Stimulated activated CD8-positive, alpha-beta memory T cell treated with anti-CD3 and anti-CD28 coated beads, Interleukin-7, amount 100 ng/mL, for 24 hours (primary cell): ENCODE results near the gene TTC5.
"Not testable (repeated sequence)": the region's sequence is repeated elsewhere in the genome, so short reads cannot be mapped to it uniquely, and the experiment has no call there.

ENCODE experiments used
- DNase-seq: peaks from one replicate; pipeline ENCODE4 v3.0.0-alpha.2; 2020; ENCODE audit warnings: low read depth

Gene TTC5

GRCh38 chr14:20302042-20302755 lies 3.6 kb downstream of the TTC5 start:
- no peak for DNase-seq

- no peak for DNase-seq
Observed at GRCh38 chr14:20295067-20295466, 10.7 kb downstream of the TTC5 start.

- no peak for DNase-seq
Observed at GRCh38 chr14:20294636-20295035, 11.1 kb downstream of the TTC5 start.

- DNase-seq: not testable (repeated sequence)
Observed at GRCh38 chr14:20281998-20282397, 23.8 kb downstream of the TTC5 start.

- not testable (repeated sequence) for DNase-seq
Observed at GRCh38 chr14:20280265-20280664, 25.5 kb downstream of the TTC5 start.

- no peak for DNase-seq
Observed at GRCh38 chr14:20278414-20278813, 27.3 kb downstream of the TTC5 start.

- no peak for DNase-seq
Observed at GRCh38 chr14:20277409-20277808, 28.3 kb downstream of the TTC5 start.

- no peak for DNase-seq
Observed at GRCh38 chr14:20274062-20274461, 31.7 kb downstream of the TTC5 start.

GRCh38 chr14:20264361-20264760 lies 41.4 kb downstream of the TTC5 start:
- DNase-seq: not testable (repeated sequence)

- DNase-seq: no peak
Observed at GRCh38 chr14:20262642-20263128, 43.1 kb downstream of the TTC5 start.

- DNase-seq: no peak
Observed at GRCh38 chr14:20247646-20248246, 58.0 kb downstream of the TTC5 start.
